Adrenal gland (tissue), 5 donors: Measurements from ENCODE around the gene C8A.

Experiments used
- CTCF ChIP-seq, 6 experiments: fragments of 450-650 bp in 4 of 6; fragments of 200-600 bp in 2 of 6; sonication (generic) in 1 of 6; IDR thresholded peaks; 1 replicate in 5 of 6; 2 replicates in 1 of 6; pipeline versions ENCODE4 v1.5.1 to v1.8.0; 2016 to 2021; ENCODE audit warnings: antibody characterized with exemption in 6 of 6, mild to moderate bottlenecking in 2 of 6, moderate library complexity in 1 of 6
- POLR2A ChIP-seq, 2 donors: fragments of 450-650 bp; IDR thresholded peaks; one replicate each; pipeline ENCODE4 v1.6.1; 2017; ENCODE audit warnings: antibody characterized with exemption in 2 of 2, mild to moderate bottlenecking in 2 of 2, moderate library complexity in 1 of 2
- donor health status: DM: no; HTN: no; CAD: no.

GRCh38 chr1:56844545-56845136 lies 10.0 kb upstream of the C8A start:
- TF ChIP-seq POLR2A (IDR thresholded peaks at IDR 0.05) (no peak), CTCF (IDR thresholded peaks at IDR 0.05) (no peak)
